HepG2 (cell line): Measurements from ENCODE around the gene ARHGAP33. TPM values are rescaled to one million over a fixed set of nuclear protein-coding genes. Genes with fewer than 3 reads are reported as not detected.
A peak's percentile ranks its signal among the peaks of the same experiment; 100 is the strongest.

Source experiments
- ATAD3A ChIP-seq: sonication (generic); formaldehyde crosslinking; IDR thresholded peaks from 2 replicates; pipeline ENCODE4 v1.4.0; 2020; ENCODE audit warnings: missing genetic modification reagents
- BCLAF1 ChIP-seq: fragments of 450-650 bp; IDR thresholded peaks from 2 replicates; pipeline ENCODE4 v1.6.1; 2017; ENCODE audit warnings: mild to moderate bottlenecking
- CHD4 ChIP-seq: fragments of 200-600 bp; sonication (generic); IDR thresholded peaks from 2 replicates; pipeline ENCODE4 v1.7.0; 2017; ENCODE audit warnings: mild to moderate bottlenecking, low read length, borderline replicate concordance
- ESRRA ChIP-seq: sonication (generic); formaldehyde crosslinking; IDR thresholded peaks from 2 replicates; pipeline ENCODE4 v1.5.1; 2020; ENCODE audit warnings: mild to moderate bottlenecking, low read depth, missing genetic modification reagents
- FOXM1 ChIP-seq: sonication (generic); formaldehyde crosslinking; IDR thresholded peaks from 2 replicates; pipeline ENCODE4 v1.5.0; 2020; ENCODE audit warnings: missing genetic modification reagents
- GFI1 ChIP-seq: sonication (generic); formaldehyde crosslinking; IDR thresholded peaks from 2 replicates; pipeline ENCODE4 v1.5.0; 2020; ENCODE audit warnings: missing genetic modification reagents, mild to moderate bottlenecking, borderline replicate concordance
- HMG20B ChIP-seq: conservative IDR thresholded peaks from 2 replicates; pipeline ENCODE4 v1.6.1; 2016; ENCODE audit warnings: missing genetic modification reagents, missing compliant biosample characterization
- PAF1 ChIP-seq: IDR thresholded peaks from 2 replicates; pipeline ENCODE4 v1.6.1; 2016; ENCODE audit warnings: missing genetic modification reagents, missing compliant biosample characterization
- TBX2 ChIP-seq: sonication (generic); formaldehyde crosslinking; IDR thresholded peaks from 2 replicates; pipeline ENCODE4 v1.5.0; 2020; ENCODE audit warnings: missing genetic modification reagents, mild to moderate bottlenecking, borderline replicate concordance
- TBX3 ChIP-seq: fragments of 450-650 bp; IDR thresholded peaks from 2 replicates; pipeline ENCODE4 v1.6.1; 2017; ENCODE audit warnings: antibody characterized with exemption, mild to moderate bottlenecking, inconsistent platforms, borderline replicate concordance
- ZBTB10 ChIP-seq: sonication (generic); formaldehyde crosslinking; IDR thresholded peaks from 2 replicates; pipeline ENCODE4 v1.4.0; 2020; ENCODE audit warnings: missing genetic modification reagents, borderline replicate concordance
- ZNF275 ChIP-seq: sonication (generic); formaldehyde crosslinking; IDR thresholded peaks from 2 replicates; pipeline ENCODE4 v1.8.0; 2022; ENCODE audit warnings: missing genetic modification reagents, mild to moderate bottlenecking, inconsistent platforms, borderline replicate concordance
- ZNF30 ChIP-seq: sonication (generic); formaldehyde crosslinking; IDR thresholded peaks from 2 replicates; pipeline ENCODE4 v1.5.0; 2020; ENCODE audit warnings: mild to moderate bottlenecking, missing genetic modification reagents
- ZNF326 ChIP-seq: sonication (generic); formaldehyde crosslinking; IDR thresholded peaks from 2 replicates; pipeline ENCODE4 v1.4.0; 2020; ENCODE audit warnings: missing genetic modification reagents, borderline replicate concordance
- ZNF337 ChIP-seq: sonication (generic); formaldehyde crosslinking; IDR thresholded peaks from 2 replicates; pipeline ENCODE4 v1.5.1; 2020; ENCODE audit warnings: missing genetic modification reagents, low read depth, mild to moderate bottlenecking, borderline replicate concordance
- ZNF383 ChIP-seq: sonication (generic); formaldehyde crosslinking; IDR thresholded peaks from 2 replicates; pipeline ENCODE4 v1.4.0; 2020; ENCODE audit warnings: missing genetic modification reagents, mild to moderate bottlenecking, borderline replicate concordance
- ZNF550 ChIP-seq: sonication (generic); formaldehyde crosslinking; IDR thresholded peaks from 2 replicates; pipeline ENCODE4 v1.4.0; 2020; ENCODE audit warnings: mild to moderate bottlenecking, missing genetic modification reagents, borderline replicate concordance
- ZNF773 ChIP-seq: sonication (generic); formaldehyde crosslinking; IDR thresholded peaks from 2 replicates; pipeline ENCODE4 v1.4.0; 2020; ENCODE audit warnings: missing genetic modification reagents, borderline replicate concordance
- ZNF780A ChIP-seq: sonication (generic); formaldehyde crosslinking; IDR thresholded peaks from 2 replicates; pipeline ENCODE4 v1.8.0; 2022; ENCODE audit warnings: mild to moderate bottlenecking, missing genetic modification reagents, moderate library complexity
- ZSCAN5A ChIP-seq: sonication (generic); formaldehyde crosslinking; IDR thresholded peaks from 2 replicates; pipeline ENCODE4 v1.8.0; 2022; ENCODE audit warnings: mild to moderate bottlenecking, missing genetic modification reagents, borderline replicate concordance
- polyA plus RNA-seq, 8 experiments: library from polyadenylated mRNA; depleted of rRNA in 3 of 8; stranded (reverse) in 7 of 8; unstranded in 1 of 8; fragments of >200 nt; fragmentation: Illumina TruSeq in 4 of 8; extraction: Trizol in 4 of 8; gene quantifications; 2 replicates each; pipeline versions ENCODE4 v1.2.1 to v1.2.3, GENCODE V29; 2011 to 2016; ENCODE audit warnings: low read depth in 4 of 8, missing spikeins in 1 of 8, mixed read lengths in 1 of 8; ENCODE audit not compliant: insufficient read depth in 1 of 8
- total RNA-seq, 5 experiments: library from RNA; depleted of rRNA; stranded (reverse); fragments of >200 nt; fragmentation: Illumina TruSeq; extraction: Trizol; gene quantifications; 2 replicates each; pipeline ENCODE4 v1.2.3, GENCODE V29; 2016; ENCODE audit warnings: low read depth in 1 of 5

The ARHGAP33 gene
- total and polyA plus RNA-seq, 2 of the 13 experiments (the other 11 are each of a cell fraction or from before 2014, with no cell fraction given) = 1.3 to 2.7 TPM

- TF ChIP-seq ZSCAN5A (no peak), ZBTB10 (CRISPR knock-in tag) (no peak), ATAD3A (CRISPR knock-in tag) (no peak), ZNF550 (CRISPR knock-in tag) (0 out of 2 replicates have a peak, but pooled peaks have one; percentile 35), ZNF383 (no peak), TBX3 (no peak), PAF1 (CRISPR knock-in tag) (no peak), ZNF337 (CRISPR knock-in tag) (no peak), GFI1 (peak; percentile 21; the same call in 1 of the 2 replicates), TBX2 (peak; percentile 43; the same call in 1 of the 2 replicates), ZNF326 (no peak), HMG20B (CRISPR knock-in tag) (peak; percentile 42; the same call in 1 of the 2 replicates), ZNF275 (CRISPR knock-in tag) (peak; percentile 51), ZNF30 (CRISPR knock-in tag) (no peak), BCLAF1 (no peak), ESRRA (CRISPR knock-in tag) (no peak), CHD4 (no peak), ZNF773 (no peak), FOXM1 (CRISPR knock-in tag) (no peak), ZNF780A (CRISPR knock-in tag) (no peak)
These were observed 34.8 kb upstream of the ARHGAP33 start (continued) for GRCh38 chr19:35740423-35741202.
